Measurements from ENCODE around the gene GPX6. TPM values are rescaled to one million over a fixed set of nuclear protein-coding genes. Genes with fewer than 3 reads are reported as not detected.

Gene GPX6
- total RNA-seq, 1 experiment from 2014 or later: not detected

- intact Hi-C loops (cut with micrococcal nuclease): no loop called here
- no peak overlapping the region for H3K9ac ChIP-seq (ENCODE audit: low read length)
- no peak for ATAC-seq
- H3K9me3 ChIP-seq (ENCODE audit: control insufficient read depth in 1 of 2, insufficient read depth in 1 of 2, low read depth in 1 of 2, low read length in 2 of 2): no peaks in the 10 kb centered on the region
- H3K79me2 ChIP-seq (ENCODE audit: insufficient read depth, low read length): no peaks in the 10 kb centered on the region
- H3K36me3 ChIP-seq (ENCODE audit: control insufficient read depth in 1 of 2, insufficient read depth in 2 of 2, low read length in 2 of 2): no peaks in the 10 kb centered on the region
- H4K20me1 ChIP-seq (ENCODE audit: insufficient read depth): no peaks in the 10 kb centered on the region
- no peak overlapping the region for H3K27ac ChIP-seq (ENCODE audit: low read depth, low read length)
- no peaks in the 10 kb centered on the region for H3K27me3 ChIP-seq (ENCODE audit: insufficient read depth, low read length)
- no TSS peak for BruUV-seq (replicated peaks)
- ChIA-PET POLR2A (no interaction called here), CTCF (no interaction called here), RAD21 (ENCODE audit: low non-redundant PET in 1 of 2, low total read pairs in 2 of 2, uncharacterized antibody in 2 of 2, unreplicated experiment in 2 of 2) (no interaction called here)
- no peaks in the 10 kb centered on the region for H3K9me2 ChIP-seq (ENCODE audit: insufficient read depth)
- DNase-seq (ENCODE audit: low read depth, low spot score): no peak
- TF ChIP-seq POLR2AphosphoS5 (IDR thresholded peaks at IDR 0.05; ENCODE audit: low read depth, low read length): no peak
- no peak for TF ChIP-seq FOSL1 (IDR thresholded peaks at IDR 0.05; ENCODE audit: low read depth)
- H3K4me1 ChIP-seq (ENCODE audit: control insufficient read depth in 1 of 2, insufficient read depth in 2 of 2, low read length in 2 of 2): peaks cover 0 to 17% of the 10 kb centered on the region in 2 experiments; a peak in 2 of 4 replicates
- no peak overlapping the region for H2AFZ ChIP-seq (ENCODE audit: low read depth, low read length, poor library complexity, severe bottlenecking)
- no peak overlapping the region for H3K4me3 ChIP-seq (replicated peaks in 1 of 2; ENCODE audit: low read depth in 1 of 2, low read length in 2 of 2)
- no peak overlapping the region for H3K4me2 ChIP-seq (ENCODE audit: low read length)
These were observed 19.3 kb upstream of the GPX6 start for GRCh38 chr6:28534875-28535274.

GRCh38 chr6:28534306-28534705, 18.7 kb upstream of the GPX6 start:
- ATAC-seq: no peak
- ChIA-PET CTCF (no interaction called here), RAD21 (ENCODE audit: low non-redundant PET in 1 of 2, low total read pairs in 2 of 2, uncharacterized antibody in 2 of 2, unreplicated experiment in 2 of 2) (no interaction called here), POLR2A (no interaction called here)
- no peaks in the 10 kb centered on the region for H3K36me3 ChIP-seq (ENCODE audit: control insufficient read depth in 1 of 2, insufficient read depth in 2 of 2, low read length in 2 of 2)
- H3K27me3 ChIP-seq (ENCODE audit: insufficient read depth, low read length): no peaks in the 10 kb centered on the region
- peaks cover 0 to 17% of the 10 kb centered on the region in 2 experiments; a peak in 2 of 4 replicates for H3K4me1 ChIP-seq (ENCODE audit: control insufficient read depth in 1 of 2, insufficient read depth in 2 of 2, low read length in 2 of 2)
- no peaks in the 10 kb centered on the region for H3K9me2 ChIP-seq (ENCODE audit: insufficient read depth)
- TF ChIP-seq, protein P1, sequence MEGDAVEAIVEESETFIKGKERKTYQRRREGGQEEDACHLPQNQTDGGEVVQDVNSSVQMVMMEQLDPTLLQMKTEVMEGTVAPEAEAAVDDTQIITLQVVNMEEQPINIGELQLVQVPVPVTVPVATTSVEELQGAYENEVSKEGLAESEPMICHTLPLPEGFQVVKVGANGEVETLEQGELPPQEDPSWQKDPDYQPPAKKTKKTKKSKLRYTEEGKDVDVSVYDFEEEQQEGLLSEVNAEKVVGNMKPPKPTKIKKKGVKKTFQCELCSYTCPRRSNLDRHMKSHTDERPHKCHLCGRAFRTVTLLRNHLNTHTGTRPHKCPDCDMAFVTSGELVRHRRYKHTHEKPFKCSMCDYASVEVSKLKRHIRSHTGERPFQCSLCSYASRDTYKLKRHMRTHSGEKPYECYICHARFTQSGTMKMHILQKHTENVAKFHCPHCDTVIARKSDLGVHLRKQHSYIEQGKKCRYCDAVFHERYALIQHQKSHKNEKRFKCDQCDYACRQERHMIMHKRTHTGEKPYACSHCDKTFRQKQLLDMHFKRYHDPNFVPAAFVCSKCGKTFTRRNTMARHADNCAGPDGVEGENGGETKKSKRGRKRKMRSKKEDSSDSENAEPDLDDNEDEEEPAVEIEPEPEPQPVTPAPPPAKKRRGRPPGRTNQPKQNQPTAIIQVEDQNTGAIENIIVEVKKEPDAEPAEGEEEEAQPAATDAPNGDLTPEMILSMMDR (IDR thresholded peaks at IDR 0.05 in 2 of 3, conservative IDR thresholded peaks at IDR 0.05 in 1 of 3; ENCODE audit: borderline replicate concordance in 1 of 3, insufficient read depth in 1 of 3, low read depth in 2 of 3, low read length in 2 of 3): no peak
- TF ChIP-seq FOSL1 (IDR thresholded peaks at IDR 0.05; ENCODE audit: low read depth): no peak
- no peak for TF ChIP-seq ZNF274 (IDR thresholded peaks at IDR 0.05; ENCODE audit: low read depth, low read length)
- no peak for TF ChIP-seq POLR2A (IDR thresholded peaks at IDR 0.05; ENCODE audit: borderline replicate concordance, extremely low read depth, insufficient read depth, insufficient read length)
- TF ChIP-seq RAD21 (IDR thresholded peaks at IDR 0.05; ENCODE audit: low read depth): no peak
- no peak for TF ChIP-seq POLR2AphosphoS5 (IDR thresholded peaks at IDR 0.05; ENCODE audit: low read depth, low read length)
- TF ChIP-seq ATF3 (IDR thresholded peaks at IDR 0.05): no peak
- no peak for TF ChIP-seq MAX (IDR thresholded peaks at IDR 0.05)
- TF ChIP-seq ZFX (IDR thresholded peaks at IDR 0.05): no peak
- no peak for TF ChIP-seq REST (IDR thresholded peaks at IDR 0.05; ENCODE audit: low read depth)
- no peak for TF ChIP-seq JUND (IDR thresholded peaks at IDR 0.05)
- no peaks in the 10 kb centered on the region for H4K20me1 ChIP-seq (ENCODE audit: insufficient read depth)
- H3K4me2 ChIP-seq (ENCODE audit: low read length): no peak overlapping the region
- no peaks in the 10 kb centered on the region for H3K9me3 ChIP-seq (ENCODE audit: control insufficient read depth in 1 of 2, insufficient read depth in 1 of 2, low read depth in 1 of 2, low read length in 2 of 2)
- BruUV-seq (replicated peaks): no TSS peak
- no peak overlapping the region for H3K4me3 ChIP-seq (replicated peaks in 1 of 2; ENCODE audit: low read depth in 1 of 2, low read length in 2 of 2)
- no peak overlapping the region for H3K27ac ChIP-seq (ENCODE audit: low read depth, low read length)
- intact Hi-C loops (cut with micrococcal nuclease): no loop called here
- DNase-seq (ENCODE audit: low read depth, low spot score): no peak
- H3K9ac ChIP-seq (ENCODE audit: low read length): no peak overlapping the region
- H2AFZ ChIP-seq (ENCODE audit: low read depth, low read length, poor library complexity, severe bottlenecking): no peak overlapping the region
- H3K79me2 ChIP-seq (ENCODE audit: insufficient read depth, low read length): no peaks in the 10 kb centered on the region

Data from HCT116 (cell line).